Left ventricle myocardium superior (tissue), 1 donor: ENCODE measurements around the gene NDUFB2. TPM values are rescaled to one million over a fixed set of nuclear protein-coding genes. Genes with fewer than 3 reads are reported as not detected.
"Not testable (repeated sequence)": the region's sequence is repeated elsewhere in the genome, so short reads cannot be mapped to it uniquely, and the experiment has no call there.

Experiments used
- ATAC-seq: fragments of 200-7000 bp; cut with Tn5 transposase; one replicate; pipeline ENCODE4 v1.9.1; 2020; ENCODE audit warnings: mild to moderate bottlenecking, moderate library complexity
- DNase-seq: peaks from one replicate; pipeline ENCODE4 v3.0.0-alpha.2; 2020
- intact Hi-C: fragments of 100-400 bp; cut with micrococcal nuclease; formaldehyde crosslinking; loops from one replicate; pipeline ENCODE4 v1.11.0; 2022
- total RNA-seq: library from RNA; stranded (reverse); fragmentation: NEBNext Ultra II Directional; extraction: Animal tissue kit (Norgen Biotek cat#: 25700); gene quantifications from one replicate; pipeline ENCODE4 v1.2.1, GENCODE V29; 2021
- donor health status: DM: no; HTN: yes; CAD: no; lungs with severe emphysema.

Gene NDUFB2
- total RNA-seq, 1 donor from 2014 or later: 726 TPM

DNA sequence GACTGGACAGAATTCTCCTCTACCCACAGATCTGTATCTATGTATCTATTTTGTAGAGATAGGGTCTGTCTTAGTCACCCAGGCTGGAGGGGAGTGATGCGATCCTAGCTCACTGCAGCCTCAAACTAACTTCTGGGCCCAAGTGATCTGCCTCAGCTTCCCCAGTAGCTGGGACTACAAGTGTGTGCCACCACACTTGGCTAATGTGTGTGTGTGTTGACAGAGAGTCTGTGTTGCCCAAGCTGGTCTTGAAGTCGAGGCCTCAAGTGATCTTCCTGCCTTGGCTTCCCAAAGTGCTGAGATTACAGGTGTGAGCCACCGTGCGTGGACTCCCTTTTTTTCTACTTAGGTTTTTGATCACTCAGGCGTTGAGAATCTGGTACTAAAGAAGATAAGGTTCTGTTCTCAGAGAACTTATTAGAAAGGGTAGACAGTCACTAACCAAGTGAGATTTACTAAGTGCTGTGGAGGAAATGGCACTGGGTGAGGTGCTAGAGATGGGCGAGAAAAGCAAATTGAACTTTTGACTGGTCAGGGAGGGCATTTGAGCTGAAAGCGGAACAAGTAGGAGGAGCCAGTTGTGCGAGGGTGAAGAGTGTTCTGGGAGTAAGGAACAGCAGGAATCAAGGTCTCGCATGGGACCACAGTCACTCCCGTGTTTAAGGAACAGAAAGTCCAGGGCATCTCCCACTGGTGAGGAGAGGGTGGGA is 18.0 kb downstream of the NDUFB2 start:
- DNase-seq (no peak), ATAC-seq (no peak)
- intact Hi-C loops: no loop called here

- DNase-seq (no peak), ATAC-seq (no peak)
- intact Hi-C loops: no loop called here
These were observed 23.2 kb downstream of the NDUFB2 start for GRCh38 chr7:140719721-140720120.

DNA sequence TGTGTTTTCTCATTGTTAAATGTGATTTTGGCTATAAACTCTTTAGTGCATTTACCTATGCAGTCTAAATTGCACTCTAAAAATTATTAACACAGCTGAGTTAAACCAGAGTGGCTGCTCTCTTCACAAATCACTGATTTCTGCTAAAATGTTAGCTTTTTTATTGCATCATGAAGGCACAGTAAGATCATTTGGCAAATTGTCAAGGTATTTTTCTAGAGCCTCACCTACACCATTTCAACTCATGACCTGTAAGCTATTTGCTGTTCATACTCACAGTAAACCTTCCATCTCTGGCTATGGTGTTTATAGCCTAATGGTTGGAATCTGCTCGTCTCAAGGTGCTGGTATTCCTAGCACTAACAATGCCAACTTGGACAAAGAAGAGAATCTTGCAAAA is 25.7 kb downstream of the NDUFB2 start:
- ATAC-seq (no peak), DNase-seq (no peak)
- intact Hi-C loops: no loop called here

GRCh38 chr7:140723006-140723405 is 26.5 kb downstream of the NDUFB2 start:
- no peak for ATAC-seq
- DNase-seq: no peak

GRCh38 chr7:140723574-140723973 is 27.1 kb downstream of the NDUFB2 start:
- DNase-seq (no peak), ATAC-seq (no peak)
- intact Hi-C loops: no loop called here

More at GRCh38 chr7:140723006-140723405, 26.5 kb downstream of the NDUFB2 start:
- intact Hi-C loops: no loop called here

DNA sequence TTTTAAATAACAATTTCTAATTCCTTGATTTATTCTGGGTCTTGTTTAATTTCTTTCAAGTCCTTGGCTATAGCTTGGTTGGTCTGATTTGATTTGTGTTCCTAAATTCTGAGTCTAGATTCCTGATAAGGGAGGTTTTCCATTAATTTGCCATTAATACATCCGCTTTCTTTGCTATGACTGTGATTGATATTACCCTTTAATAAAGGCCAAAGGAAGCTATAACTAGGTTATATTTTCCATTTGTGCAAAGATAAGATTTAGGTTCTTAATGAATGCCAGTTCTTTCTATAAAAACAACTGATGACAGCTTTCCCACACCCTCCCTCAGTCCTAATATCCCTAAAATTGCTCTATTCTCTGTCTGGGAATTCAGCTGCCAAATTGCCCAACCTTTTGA is 28.2 kb downstream of the NDUFB2 start:
- ATAC-seq (no peak), DNase-seq (no peak)
- intact Hi-C loops: no loop called here

- DNase-seq: no peak
- intact Hi-C loops: no loop called here
- ATAC-seq: no peak
These were observed 29.8 kb downstream of the NDUFB2 start for GRCh38 chr7:140726281-140726680.

DNA sequence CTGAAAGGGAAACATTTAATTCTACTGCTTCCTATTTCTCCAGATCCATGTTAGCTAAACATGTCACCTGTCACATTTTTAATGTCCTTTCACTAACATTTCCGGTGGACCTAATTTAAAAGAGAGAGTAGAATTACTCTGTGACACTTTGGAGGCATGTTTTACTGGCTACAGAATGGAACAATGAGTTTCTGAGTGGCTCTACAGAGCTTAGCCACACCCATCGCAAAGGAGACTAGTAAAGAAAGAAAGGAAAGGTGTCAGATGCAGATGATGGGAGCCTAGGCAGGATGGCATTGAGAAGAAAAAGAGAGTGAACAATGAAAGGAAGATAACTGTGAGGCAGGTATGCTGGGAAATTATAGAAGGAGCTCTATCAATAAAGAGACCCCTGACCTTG is 35.9 kb downstream of the NDUFB2 start:
- intact Hi-C loops: no loop called here
- DNase-seq (no peak), ATAC-seq (no peak)

GRCh38 chr7:140734096-140734495 is 37.6 kb downstream of the NDUFB2 start:
- intact Hi-C loops: no loop called here
- no peak for ATAC-seq
- no peak for DNase-seq

- DNase-seq (no peak), ATAC-seq (no peak)
- intact Hi-C loops: no loop called here
These were observed 38.2 kb downstream of the NDUFB2 start for GRCh38 chr7:140734729-140735128.

DNA sequence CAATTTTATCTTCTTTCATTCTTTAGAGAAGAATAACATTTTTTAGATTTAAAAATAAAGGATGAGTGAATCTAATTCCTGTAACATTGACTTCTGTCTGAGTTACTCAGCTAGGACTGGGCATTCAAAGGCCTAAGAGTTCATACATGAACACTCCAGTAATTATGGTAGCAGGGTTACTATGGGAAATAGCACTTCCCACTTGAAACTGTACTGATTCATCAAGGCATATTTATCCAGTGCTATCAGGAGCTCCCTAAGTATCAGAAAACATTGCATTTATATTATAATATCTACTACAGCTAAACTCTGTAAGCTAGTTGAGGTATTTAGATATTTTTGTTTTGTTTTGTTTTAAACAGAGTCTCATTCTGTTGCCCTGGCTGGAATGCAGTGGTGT is 41.8 kb downstream of the NDUFB2 start:
- intact Hi-C loops: no loop called here
- no peak for DNase-seq
- ATAC-seq: no peak

DNA sequence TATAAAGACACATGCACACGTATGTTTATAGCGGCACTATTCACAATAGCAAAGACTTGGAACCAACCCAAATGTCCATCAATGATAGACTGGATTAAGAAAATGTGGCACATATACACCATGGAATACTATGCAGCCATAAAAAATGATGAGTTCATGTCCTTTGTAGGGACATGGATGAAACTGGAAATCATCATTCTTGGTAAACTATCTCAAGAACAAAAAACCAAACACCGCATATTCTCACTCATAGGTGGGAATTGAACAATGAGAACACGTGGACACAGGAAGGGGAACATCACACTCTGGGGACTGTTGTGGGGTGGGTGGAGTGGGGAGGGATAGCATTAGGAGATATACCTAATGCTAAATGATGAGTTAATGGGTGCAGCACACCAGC is 46.7 kb downstream of the NDUFB2 start:
- ATAC-seq, DNase-seq, intact Hi-C loops: not testable (repeated sequence)

DNA sequence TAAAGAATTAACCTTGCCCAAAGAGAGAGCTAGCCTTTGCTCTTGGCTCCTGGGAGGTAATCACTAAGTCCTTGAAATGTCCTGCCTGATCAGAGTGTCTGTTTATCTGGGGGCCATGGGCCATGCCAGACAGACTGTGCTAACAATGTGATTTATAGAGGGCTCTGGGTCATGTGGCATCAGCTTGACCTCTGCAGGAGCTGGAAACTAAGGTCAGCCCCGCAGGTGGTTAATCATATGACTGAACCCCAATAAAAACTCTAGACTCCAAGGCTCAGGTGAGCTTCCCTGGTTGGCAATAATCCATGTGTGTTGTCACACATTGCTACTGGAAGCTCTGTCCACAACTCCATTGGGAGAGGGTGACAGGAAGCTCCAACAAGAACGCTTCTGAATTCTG is 47.5 kb downstream of the NDUFB2 start:
- ATAC-seq (peak; percentile 43), DNase-seq (no peak)
- intact Hi-C loops: no loop called here

GRCh38 chr7:140745266-140746058 is 49.0 kb downstream of the NDUFB2 start:
- ATAC-seq (no peak), DNase-seq (no peak)
- intact Hi-C loops: no loop called here

- intact Hi-C loops: no loop called here
- ATAC-seq (no peak), DNase-seq (no peak)
These were observed 50.2 kb downstream of the NDUFB2 start for GRCh38 chr7:140746751-140747150.

DNA sequence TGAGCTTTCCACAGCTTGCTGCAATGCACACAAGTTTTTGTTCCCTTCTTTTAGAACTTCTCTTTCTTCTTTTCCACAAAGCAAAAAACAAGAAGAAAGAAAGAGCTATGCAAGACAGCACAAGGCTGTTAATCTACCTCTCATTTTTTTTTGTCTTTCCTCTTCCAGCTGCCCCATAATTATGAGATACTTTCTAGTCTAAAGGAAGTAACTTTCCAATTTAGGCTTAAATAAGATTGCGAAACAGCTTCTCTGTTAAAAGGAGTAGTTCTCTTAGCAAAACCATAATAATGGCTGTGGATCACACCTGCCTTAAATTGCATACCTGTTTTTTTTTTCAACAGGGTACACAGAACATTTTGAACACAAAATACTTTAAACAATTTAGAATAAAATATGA is 56.0 kb downstream of the NDUFB2 start:
- no peak for ATAC-seq
- no peak for DNase-seq

DNA sequence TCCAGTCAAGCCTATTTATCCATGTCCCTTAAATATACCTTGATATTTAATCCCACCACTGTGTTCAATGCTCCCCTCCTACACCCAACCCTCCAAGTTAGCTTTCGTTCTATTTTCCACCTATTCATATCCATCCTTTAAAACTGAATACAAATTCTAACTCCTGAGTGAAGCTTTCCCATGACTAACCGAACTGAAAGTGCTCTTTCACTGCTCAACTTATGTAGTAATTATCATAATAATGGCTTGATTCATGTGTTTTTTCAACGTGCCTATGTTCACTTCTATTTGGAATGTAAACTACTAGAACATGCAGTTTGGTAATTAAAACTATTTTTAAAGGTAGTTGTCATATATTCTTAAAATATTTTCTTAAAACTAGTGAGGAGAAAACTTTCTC is 58.0 kb downstream of the NDUFB2 start:
- ATAC-seq: no peak
- intact Hi-C loops: no loop called here

More for the DNA sequence above, 56.0 kb downstream of the NDUFB2 start:
- intact Hi-C loops: no loop called here

More for the DNA sequence above, 58.0 kb downstream of the NDUFB2 start:
- no peak for DNase-seq
